ENCODE measurements around the gene GUSB.

The GUSB gene

DNA sequence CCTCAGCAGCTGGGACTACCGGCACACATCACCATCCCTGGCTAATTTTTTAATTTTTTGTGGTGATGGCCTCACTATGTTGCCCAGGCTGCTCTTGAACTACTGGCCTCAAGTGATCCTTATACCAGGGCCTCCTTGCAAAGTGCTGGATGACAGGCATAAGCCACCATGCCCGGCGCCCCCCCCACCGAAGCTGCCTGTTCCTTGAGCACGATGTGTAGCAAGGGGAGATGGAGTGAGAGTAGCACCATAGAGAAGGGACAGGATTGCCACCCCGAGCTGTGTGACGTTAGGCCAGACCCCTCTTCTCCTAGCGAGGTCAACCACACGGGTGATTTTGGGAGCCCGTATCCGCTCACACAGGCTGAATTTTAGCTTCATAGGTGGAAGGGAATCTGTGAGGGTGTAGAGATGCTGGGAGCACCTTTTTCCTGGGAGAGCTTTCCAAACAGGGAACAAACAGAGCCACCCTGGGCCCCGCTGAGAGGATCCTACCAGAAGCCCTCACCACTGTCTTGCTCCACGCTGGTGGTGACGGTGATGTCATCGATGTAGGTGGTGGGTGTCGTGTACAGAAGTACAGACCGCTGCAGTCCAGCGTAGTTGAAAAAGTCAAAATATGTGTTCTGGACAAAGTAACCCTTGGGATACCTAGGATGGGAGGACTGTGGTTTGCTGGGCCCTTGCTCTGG is 3.0 kb downstream of the GUSB start:
- no peak overlapping the region for H3K9ac ChIP-seq
- no peaks in the 10 kb centered on the region for H3K36me3 ChIP-seq (ENCODE audit: control insufficient read depth, insufficient read depth, low read length)
- H3K4me2 ChIP-seq (ENCODE audit: low read length): no peak overlapping the region
- H3K27me3 ChIP-seq (ENCODE audit: control insufficient read depth, insufficient read depth, low read length): no peaks in the 10 kb centered on the region
- H3K9me3 ChIP-seq (ENCODE audit: control insufficient read depth, low read length): no peaks in the 10 kb centered on the region
- peaks cover 5% of the 10 kb centered on the region for H3K4me1 ChIP-seq
- H3K27ac ChIP-seq: no peak overlapping the region
- H2AFZ ChIP-seq: no peak overlapping the region
- TF ChIP-seq CTCF (IDR thresholded peaks at IDR 0.05): no peak
- H3K4me3 ChIP-seq (ENCODE audit: low read depth, low read length): no peak overlapping the region
- peaks cover 5% of the 10 kb centered on the region for H3K79me2 ChIP-seq

DNA sequence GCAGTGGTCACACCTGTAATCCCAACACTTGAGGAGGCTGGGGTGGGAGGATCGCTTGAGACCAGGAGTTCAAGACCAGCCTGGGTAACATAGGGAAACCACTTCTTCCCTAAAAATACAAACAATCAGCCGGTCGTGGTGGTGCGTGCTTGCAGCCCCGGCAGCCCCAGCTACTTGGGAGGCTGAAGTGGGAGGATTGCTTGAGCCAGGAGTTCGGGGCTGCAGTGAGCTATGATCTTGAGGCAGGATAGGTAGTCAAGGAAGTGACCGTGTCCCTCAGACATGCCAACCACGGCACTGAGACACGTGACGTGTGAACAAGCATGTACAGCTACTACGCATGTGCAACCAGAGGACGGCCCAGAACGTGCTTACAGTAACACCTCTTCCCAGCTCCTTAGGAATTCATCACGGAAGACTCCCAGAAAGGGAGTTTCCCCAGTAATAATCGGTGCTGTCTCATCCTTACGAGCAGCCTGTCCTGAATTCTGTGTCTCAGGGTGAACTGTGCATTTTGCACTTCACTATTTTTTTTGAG is 5.3 kb downstream of the GUSB start:
- H3K4me3 ChIP-seq (ENCODE audit: low read depth, low read length): no peak overlapping the region
- no peak overlapping the region for H3K27ac ChIP-seq
- H2AFZ ChIP-seq: no peak overlapping the region
- TF ChIP-seq CTCF (IDR thresholded peaks at IDR 0.05): no peak
- no peak overlapping the region for H3K4me2 ChIP-seq (ENCODE audit: low read length)
- no peak overlapping the region for H3K9ac ChIP-seq
- H3K4me1 ChIP-seq: no peaks in the 10 kb centered on the region
- no peaks in the 10 kb centered on the region for H3K9me3 ChIP-seq (ENCODE audit: control insufficient read depth, low read length)
- H3K79me2 ChIP-seq: peaks cover 3% of the 10 kb centered on the region
- H3K36me3 ChIP-seq (ENCODE audit: control insufficient read depth, insufficient read depth, low read length): no peaks in the 10 kb centered on the region
- no peaks in the 10 kb centered on the region for H3K27me3 ChIP-seq (ENCODE audit: control insufficient read depth, insufficient read depth, low read length)

DNA sequence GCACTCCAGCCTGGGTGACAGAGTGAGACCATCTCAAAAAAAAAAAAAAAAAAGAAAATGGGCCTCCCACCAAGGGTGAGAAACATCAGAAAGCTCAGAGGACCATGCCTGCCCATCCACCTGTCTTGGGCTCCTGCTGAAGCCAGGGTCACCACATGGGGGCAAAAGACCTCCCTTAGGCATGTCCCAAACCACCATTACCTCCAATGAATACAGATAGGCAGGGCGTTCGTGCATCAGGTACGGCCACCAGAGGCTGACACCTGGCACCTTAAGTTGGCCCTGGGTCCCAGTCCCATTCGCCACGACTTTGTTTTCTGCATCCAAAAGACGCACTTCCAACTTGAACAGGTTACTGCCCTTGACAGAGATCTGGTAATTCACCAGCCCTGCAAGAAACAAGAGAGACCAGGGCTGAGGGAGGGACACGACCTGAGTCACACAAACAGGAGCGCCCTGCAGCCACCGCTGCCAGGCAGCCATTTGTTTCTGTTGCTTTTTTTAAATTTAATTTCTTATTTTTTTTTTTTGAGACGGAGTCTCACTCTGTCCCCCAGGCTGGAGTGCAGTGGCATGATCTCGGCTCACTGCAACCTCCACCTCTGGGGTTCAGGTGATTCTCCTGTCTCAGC is 6.1 kb downstream of the GUSB start:
- H3K27ac ChIP-seq: no peak overlapping the region
- no peak overlapping the region for H3K4me2 ChIP-seq (ENCODE audit: low read length)
- no peak overlapping the region for H2AFZ ChIP-seq
- no peaks in the 10 kb centered on the region for H3K27me3 ChIP-seq (ENCODE audit: control insufficient read depth, insufficient read depth, low read length)
- H3K79me2 ChIP-seq: peaks cover 3% of the 10 kb centered on the region
- no peaks in the 10 kb centered on the region for H3K9me3 ChIP-seq (ENCODE audit: control insufficient read depth, low read length)
- no peak overlapping the region for H3K4me3 ChIP-seq (ENCODE audit: low read depth, low read length)
- H3K9ac ChIP-seq: no peak overlapping the region
- no peaks in the 10 kb centered on the region for H3K4me1 ChIP-seq
- TF ChIP-seq CTCF (IDR thresholded peaks at IDR 0.05): no peak
- no peaks in the 10 kb centered on the region for H3K36me3 ChIP-seq (ENCODE audit: control insufficient read depth, insufficient read depth, low read length)

- no peak overlapping the region for H3K4me3 ChIP-seq (ENCODE audit: low read depth, low read length)
- H3K27ac ChIP-seq: no peak overlapping the region
- no peak for TF ChIP-seq CTCF (IDR thresholded peaks at IDR 0.05)
- no peak overlapping the region for H3K9ac ChIP-seq
- no peaks in the 10 kb centered on the region for H3K4me1 ChIP-seq
- H3K4me2 ChIP-seq (ENCODE audit: low read length): no peak overlapping the region
- no peak overlapping the region for H2AFZ ChIP-seq
- no peaks in the 10 kb centered on the region for H3K36me3 ChIP-seq (ENCODE audit: control insufficient read depth, insufficient read depth, low read length)
- no peaks in the 10 kb centered on the region for H3K9me3 ChIP-seq (ENCODE audit: control insufficient read depth, low read length)
- H3K27me3 ChIP-seq (ENCODE audit: control insufficient read depth, insufficient read depth, low read length): no peaks in the 10 kb centered on the region
- H3K79me2 ChIP-seq: peaks cover 3% of the 10 kb centered on the region
Observed at GRCh38 chr7:65974876-65975275, 7.1 kb downstream of the GUSB start.
